ENCODE data around the gene LNX1.

The LNX1 gene

DNA sequence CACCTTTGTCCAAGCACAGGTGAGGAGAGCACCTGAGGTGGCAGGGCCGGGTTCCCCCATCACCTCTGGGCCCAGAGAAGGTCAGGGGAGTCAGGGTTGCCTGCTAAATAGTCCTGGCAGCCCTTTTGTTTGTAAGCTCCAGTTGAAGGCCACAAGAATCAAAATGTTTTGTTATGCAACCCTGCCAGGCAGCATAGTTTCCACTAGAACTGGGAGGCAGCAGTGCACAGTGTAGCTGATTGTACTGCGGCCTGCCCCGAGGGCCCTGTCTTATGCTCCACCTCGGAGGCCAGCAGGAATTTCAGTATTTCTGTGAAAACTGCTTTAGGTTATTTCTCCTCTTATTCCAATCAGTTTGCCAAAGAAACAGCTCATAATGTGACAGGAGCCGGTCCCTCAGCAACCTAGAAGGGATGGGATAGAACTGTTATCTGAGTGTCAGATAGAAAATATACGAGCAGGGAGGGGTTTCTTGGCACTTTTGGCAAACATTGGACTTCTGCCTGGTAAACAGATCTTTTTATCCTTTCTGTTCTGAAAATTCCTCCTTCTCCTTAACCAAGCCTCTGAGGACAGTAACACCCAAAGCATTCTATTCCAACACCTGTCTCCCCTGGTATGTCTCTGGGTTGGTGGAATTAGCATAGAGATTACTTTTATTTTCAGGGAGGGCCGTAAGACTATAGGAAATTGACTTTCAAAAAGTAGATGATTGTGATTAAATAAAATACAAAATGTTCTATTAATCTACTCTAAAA lies 93.6 kb downstream of the LNX1 start:
- H3K4me3 ChIP-seq (ENCODE audit: control insufficient read depth, low read depth, low read length): no peak overlapping the region
- peak; percentile 59 for DNase-seq (ENCODE audit: low read depth)
- TF ChIP-seq, protein P1, sequence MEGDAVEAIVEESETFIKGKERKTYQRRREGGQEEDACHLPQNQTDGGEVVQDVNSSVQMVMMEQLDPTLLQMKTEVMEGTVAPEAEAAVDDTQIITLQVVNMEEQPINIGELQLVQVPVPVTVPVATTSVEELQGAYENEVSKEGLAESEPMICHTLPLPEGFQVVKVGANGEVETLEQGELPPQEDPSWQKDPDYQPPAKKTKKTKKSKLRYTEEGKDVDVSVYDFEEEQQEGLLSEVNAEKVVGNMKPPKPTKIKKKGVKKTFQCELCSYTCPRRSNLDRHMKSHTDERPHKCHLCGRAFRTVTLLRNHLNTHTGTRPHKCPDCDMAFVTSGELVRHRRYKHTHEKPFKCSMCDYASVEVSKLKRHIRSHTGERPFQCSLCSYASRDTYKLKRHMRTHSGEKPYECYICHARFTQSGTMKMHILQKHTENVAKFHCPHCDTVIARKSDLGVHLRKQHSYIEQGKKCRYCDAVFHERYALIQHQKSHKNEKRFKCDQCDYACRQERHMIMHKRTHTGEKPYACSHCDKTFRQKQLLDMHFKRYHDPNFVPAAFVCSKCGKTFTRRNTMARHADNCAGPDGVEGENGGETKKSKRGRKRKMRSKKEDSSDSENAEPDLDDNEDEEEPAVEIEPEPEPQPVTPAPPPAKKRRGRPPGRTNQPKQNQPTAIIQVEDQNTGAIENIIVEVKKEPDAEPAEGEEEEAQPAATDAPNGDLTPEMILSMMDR (conservative IDR thresholded peaks at IDR 0.05; ENCODE audit: control insufficient read depth, insufficient read depth, low read depth, low read length): peak; percentile 4

DNA sequence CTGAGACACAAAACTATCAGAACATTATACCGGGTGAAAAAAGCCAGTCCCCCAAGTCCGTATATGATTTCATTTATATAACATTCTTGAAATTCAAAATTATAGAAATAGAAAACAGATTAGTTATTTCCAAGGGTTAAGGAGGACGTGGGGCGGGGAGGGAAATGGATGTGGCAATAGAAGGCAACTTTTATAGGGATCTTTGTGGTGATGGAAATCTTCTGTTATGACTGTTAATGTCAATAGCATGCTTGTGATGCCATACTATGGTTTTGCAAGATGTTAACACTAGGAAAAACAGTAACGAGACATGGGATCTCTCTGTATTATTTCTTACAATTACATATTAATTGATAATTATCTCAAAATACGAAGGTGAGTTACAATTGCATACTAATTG lies 96.4 kb downstream of the LNX1 start:
- no peak overlapping the region for H3K4me3 ChIP-seq (ENCODE audit: control insufficient read depth, low read depth, low read length)
- TF ChIP-seq, protein P1 (conservative IDR thresholded peaks at IDR 0.05; ENCODE audit: control insufficient read depth, insufficient read depth, low read depth, low read length): no peak
- no peak for DNase-seq (ENCODE audit: low read depth)

DNA sequence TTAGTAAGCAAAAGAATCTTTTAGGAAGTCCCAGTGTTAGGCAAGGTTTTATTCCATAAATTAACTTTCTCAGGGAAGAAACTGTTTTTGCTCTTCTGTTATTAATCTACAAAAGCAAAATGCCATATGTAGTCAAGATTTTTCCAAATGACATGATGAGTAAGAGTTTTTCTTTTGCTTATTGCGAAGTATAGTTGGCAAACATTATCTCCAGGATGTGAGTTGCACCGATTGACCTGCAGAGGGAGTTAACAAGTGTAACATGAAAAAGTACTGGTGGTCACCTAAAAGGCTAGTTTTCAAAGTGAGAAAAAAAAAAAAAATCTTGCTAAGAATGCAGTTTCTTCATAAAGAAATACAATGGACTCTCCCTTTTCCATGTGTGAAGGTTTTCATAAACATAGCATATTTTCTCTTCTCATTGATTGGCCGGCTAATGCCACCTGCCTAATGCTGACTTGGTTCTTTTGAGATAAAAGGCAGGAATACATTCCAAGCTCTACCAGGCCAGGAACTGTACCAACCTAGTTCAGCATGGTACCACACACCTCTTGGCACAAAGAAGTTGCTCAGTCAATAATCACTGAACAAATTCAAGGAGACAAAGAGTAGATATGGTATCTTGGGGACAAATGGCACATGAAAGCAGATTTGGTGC lies 100.2 kb downstream of the LNX1 start:
- peak; percentile 97 for DNase-seq (ENCODE audit: low read depth)
- TF ChIP-seq, protein P1 (conservative IDR thresholded peaks at IDR 0.05; ENCODE audit: control insufficient read depth, insufficient read depth, low read depth, low read length): peak; percentile 86
- H3K4me3 ChIP-seq (ENCODE audit: control insufficient read depth, low read depth, low read length): no peak overlapping the region

GRCh38 chr4:53490161-53490956 lies 100.9 kb downstream of the LNX1 start:
- TF ChIP-seq, protein P1 (conservative IDR thresholded peaks at IDR 0.05; ENCODE audit: control insufficient read depth, insufficient read depth, low read depth, low read length): no peak
- no peak overlapping the region for H3K4me3 ChIP-seq (ENCODE audit: control insufficient read depth, low read depth, low read length)
- DNase-seq (ENCODE audit: low read depth): peak; percentile 86

DNA sequence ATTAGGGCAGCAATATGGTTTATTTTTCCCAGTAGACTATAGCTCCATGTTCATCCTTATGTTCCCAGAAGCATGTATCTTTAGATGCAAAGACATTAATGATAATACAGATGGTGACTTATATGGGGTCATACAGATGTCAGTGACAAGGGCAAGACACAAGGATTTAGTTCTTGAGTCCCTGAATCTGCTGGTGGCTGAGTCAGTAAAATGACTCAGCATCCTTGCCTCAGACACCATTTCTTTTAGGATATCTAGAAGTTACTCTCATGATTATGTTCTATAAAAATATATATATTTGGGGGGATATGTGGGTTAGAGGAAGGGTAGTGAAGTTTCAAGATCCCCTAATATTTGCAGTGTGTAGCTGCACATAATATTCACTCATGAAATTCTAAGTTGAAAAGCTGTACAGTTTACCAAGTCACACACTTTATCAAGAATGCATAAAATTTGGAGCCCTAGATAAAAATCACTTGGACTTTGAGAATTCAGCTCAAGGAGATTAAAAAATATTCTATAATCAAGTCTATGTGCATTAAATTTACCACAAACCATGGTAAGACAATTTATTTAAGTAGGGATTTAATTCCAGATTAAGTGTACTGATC lies 101.9 kb downstream of the LNX1 start:
- H3K4me3 ChIP-seq (ENCODE audit: control insufficient read depth, low read depth, low read length): no peak overlapping the region
- peak; percentile 87 for DNase-seq (ENCODE audit: low read depth)
- TF ChIP-seq, protein P1 (conservative IDR thresholded peaks at IDR 0.05; ENCODE audit: control insufficient read depth, insufficient read depth, low read depth, low read length): no peak

DNA sequence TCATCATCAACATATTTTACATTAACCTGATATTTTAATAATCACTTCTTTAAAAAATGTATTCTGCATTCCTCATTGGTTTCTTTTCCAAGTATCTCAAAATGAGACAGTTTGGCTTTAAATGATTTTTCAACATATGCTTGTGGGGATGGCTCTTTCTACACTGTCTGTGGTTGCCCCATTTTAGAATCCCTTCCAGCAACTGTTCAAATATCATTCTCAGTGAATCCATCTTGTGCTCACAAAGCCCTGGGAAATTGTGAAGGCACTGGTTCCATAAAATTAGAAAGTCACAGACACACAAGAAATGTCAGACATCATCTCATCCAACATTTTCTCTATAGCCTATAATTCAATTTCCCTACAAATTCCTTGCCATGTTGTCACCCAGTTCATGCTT lies 103.5 kb downstream of the LNX1 start:
- TF ChIP-seq, protein P1 (conservative IDR thresholded peaks at IDR 0.05; ENCODE audit: control insufficient read depth, insufficient read depth, low read depth, low read length): no peak
- H3K4me3 ChIP-seq (ENCODE audit: control insufficient read depth, low read depth, low read length): no peak overlapping the region
- no peak for DNase-seq (ENCODE audit: low read depth)

All from fibroblast of mammary gland (primary cell).